ENCODE measurements around the gene BIN1.

GRCh38 chr2:127043367-127044164, 63.4 kb downstream of the BIN1 start:
- TF ChIP-seq, protein P1, sequence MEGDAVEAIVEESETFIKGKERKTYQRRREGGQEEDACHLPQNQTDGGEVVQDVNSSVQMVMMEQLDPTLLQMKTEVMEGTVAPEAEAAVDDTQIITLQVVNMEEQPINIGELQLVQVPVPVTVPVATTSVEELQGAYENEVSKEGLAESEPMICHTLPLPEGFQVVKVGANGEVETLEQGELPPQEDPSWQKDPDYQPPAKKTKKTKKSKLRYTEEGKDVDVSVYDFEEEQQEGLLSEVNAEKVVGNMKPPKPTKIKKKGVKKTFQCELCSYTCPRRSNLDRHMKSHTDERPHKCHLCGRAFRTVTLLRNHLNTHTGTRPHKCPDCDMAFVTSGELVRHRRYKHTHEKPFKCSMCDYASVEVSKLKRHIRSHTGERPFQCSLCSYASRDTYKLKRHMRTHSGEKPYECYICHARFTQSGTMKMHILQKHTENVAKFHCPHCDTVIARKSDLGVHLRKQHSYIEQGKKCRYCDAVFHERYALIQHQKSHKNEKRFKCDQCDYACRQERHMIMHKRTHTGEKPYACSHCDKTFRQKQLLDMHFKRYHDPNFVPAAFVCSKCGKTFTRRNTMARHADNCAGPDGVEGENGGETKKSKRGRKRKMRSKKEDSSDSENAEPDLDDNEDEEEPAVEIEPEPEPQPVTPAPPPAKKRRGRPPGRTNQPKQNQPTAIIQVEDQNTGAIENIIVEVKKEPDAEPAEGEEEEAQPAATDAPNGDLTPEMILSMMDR (conservative IDR thresholded peaks at IDR 0.05; ENCODE audit: low read depth, low read length): no peak
- no peak for TF ChIP-seq EZH2 (IDR thresholded peaks at IDR 0.05; ENCODE audit: borderline replicate concordance, low read depth, low read length, poor library complexity, severe bottlenecking)

Data from A673 (cell line).